Neural cell (in vitro differentiated cells): ENCODE results near the gene TSPAN19.

ENCODE experiments used
- EZH2 ChIP-seq: fragments of 200-600, 300-800 bp; shearing (Covaris generic), sonication (generic); IDR thresholded peaks from 2 replicates; pipeline ENCODE4 v1.6.1; 2014; ENCODE audit warnings: antibody characterized with exemption, low read length, borderline replicate concordance, mild to moderate bottlenecking; ENCODE audit not compliant: insufficient read depth, poor library complexity, severe bottlenecking
- RAD21 ChIP-seq: fragments of 450-650 bp; conservative IDR thresholded peaks from 2 replicates; pipeline ENCODE4 v1.6.1; 2014; ENCODE audit warnings: antibody characterized with exemption, mild to moderate bottlenecking, moderate library complexity
- TF ChIP-seq, protein P1 (sequence below): fragments of 450-650 bp; IDR thresholded peaks from 2 replicates; pipeline ENCODE4 v1.5.1; 2014; ENCODE audit warnings: antibody characterized with exemption, mild to moderate bottlenecking, moderate library complexity; ENCODE audit not compliant: poor library complexity, severe bottlenecking

- TF ChIP-seq, protein P1, sequence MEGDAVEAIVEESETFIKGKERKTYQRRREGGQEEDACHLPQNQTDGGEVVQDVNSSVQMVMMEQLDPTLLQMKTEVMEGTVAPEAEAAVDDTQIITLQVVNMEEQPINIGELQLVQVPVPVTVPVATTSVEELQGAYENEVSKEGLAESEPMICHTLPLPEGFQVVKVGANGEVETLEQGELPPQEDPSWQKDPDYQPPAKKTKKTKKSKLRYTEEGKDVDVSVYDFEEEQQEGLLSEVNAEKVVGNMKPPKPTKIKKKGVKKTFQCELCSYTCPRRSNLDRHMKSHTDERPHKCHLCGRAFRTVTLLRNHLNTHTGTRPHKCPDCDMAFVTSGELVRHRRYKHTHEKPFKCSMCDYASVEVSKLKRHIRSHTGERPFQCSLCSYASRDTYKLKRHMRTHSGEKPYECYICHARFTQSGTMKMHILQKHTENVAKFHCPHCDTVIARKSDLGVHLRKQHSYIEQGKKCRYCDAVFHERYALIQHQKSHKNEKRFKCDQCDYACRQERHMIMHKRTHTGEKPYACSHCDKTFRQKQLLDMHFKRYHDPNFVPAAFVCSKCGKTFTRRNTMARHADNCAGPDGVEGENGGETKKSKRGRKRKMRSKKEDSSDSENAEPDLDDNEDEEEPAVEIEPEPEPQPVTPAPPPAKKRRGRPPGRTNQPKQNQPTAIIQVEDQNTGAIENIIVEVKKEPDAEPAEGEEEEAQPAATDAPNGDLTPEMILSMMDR: no peak
- TF ChIP-seq RAD21 (no peak), EZH2 (no peak)
These were observed 49.5 kb downstream of the TSPAN19 start for GRCh38 chr12:84986586-84986985.
